Peyer's patch (tissue), 4 donors: ENCODE data around the gene KLHL3.

ENCODE experiments used
- POLR2A ChIP-seq, 2 donors: fragments of 450-650 bp; IDR thresholded peaks; one replicate each; pipeline ENCODE4 v1.5.1; 2017; ENCODE audit warnings: antibody characterized with exemption in 2 of 2, mild to moderate bottlenecking in 2 of 2, moderate library complexity in 2 of 2
- TF ChIP-seq, protein P1 (sequence below), 6 experiments: fragments of 450-650 bp in 4 of 6; fragments of 200-600 bp in 2 of 6; sonication (generic) in 1 of 6; IDR thresholded peaks; one replicate each; pipeline ENCODE4 v1.5.1; 2017 to 2019; ENCODE audit warnings: antibody characterized with exemption in 6 of 6, mild to moderate bottlenecking in 3 of 6, moderate library complexity in 1 of 6

DNA sequence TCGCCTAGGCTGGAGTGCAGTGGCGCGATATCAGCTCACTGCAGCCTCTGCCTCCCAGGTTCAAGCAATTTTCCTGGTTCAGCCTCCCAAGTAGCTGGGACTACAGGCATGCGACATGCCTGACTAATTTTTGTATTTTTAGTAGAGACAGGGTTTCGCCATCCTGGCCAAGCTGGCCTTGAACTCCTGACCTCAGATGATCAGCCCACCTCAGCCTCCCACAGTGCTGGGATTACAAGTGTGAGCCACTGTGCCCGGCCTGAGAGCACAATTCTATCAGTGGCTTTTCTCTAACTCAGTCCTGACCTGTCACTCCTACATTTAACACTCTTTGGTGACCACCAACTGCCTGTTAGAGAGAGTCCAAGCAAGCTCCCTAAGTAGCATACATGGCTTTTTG is 154.1 kb downstream of the KLHL3 start:
- TF ChIP-seq, protein P1, sequence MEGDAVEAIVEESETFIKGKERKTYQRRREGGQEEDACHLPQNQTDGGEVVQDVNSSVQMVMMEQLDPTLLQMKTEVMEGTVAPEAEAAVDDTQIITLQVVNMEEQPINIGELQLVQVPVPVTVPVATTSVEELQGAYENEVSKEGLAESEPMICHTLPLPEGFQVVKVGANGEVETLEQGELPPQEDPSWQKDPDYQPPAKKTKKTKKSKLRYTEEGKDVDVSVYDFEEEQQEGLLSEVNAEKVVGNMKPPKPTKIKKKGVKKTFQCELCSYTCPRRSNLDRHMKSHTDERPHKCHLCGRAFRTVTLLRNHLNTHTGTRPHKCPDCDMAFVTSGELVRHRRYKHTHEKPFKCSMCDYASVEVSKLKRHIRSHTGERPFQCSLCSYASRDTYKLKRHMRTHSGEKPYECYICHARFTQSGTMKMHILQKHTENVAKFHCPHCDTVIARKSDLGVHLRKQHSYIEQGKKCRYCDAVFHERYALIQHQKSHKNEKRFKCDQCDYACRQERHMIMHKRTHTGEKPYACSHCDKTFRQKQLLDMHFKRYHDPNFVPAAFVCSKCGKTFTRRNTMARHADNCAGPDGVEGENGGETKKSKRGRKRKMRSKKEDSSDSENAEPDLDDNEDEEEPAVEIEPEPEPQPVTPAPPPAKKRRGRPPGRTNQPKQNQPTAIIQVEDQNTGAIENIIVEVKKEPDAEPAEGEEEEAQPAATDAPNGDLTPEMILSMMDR (IDR thresholded peaks at IDR 0.05), result no peak
- TF ChIP-seq POLR2A (IDR thresholded peaks at IDR 0.05), result no peak
